ENCODE results near the gene NYAP1. TPM values are rescaled to one million over a fixed set of nuclear protein-coding genes. Genes with fewer than 3 reads are reported as not detected.
A peak's percentile ranks its signal among the peaks of the same experiment; 100 is the strongest.
"Not testable (repeated sequence)": the region's sequence is repeated elsewhere in the genome, so short reads cannot be mapped to it uniquely, and the experiment has no call there.

The NYAP1 gene
- total and polyA plus RNA-seq, 7 donors = 0.08 to 0.32 (median 0.15) TPM

DNA sequence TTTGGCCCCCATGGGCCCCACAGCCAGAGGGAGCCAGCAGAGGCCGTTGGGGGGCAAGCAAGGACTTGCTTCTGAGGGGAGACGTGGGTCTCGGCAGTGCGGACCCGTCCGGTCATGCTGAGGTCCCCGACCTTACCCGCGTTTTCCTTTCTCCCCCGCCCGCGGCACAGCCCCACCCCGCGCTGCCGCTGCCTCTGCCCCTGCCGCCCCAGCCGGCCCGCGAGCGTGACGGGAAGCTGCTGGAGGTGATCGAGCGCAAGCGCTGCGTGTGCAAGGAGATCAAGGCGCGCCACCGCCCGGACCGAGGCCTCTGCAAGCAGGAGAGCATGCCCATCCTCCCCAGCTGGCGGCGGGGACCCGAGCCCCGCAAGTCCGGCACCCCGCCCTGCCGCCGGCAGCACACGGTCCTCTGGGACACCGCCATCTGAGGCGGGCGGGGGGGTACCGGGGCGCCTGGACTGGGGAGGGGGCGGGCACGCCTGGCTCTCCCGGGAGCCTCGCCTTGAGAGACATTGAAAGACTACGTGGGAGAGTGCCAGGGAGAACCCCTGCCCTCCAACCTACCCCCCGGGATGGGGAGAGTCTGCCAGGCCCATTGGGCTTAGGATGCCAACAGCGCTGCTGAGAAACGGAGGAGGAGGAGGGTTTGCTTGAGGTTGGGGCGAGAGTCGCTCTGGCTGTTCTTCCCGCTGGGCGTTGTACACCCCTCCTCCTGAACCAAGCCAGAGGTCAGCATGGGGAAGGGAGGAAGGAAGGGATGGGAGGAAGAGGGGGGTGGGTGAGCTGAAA is 9.9 kb downstream of the NYAP1 start:
- ATAC-seq (peak in 3 of 4 donors; percentile 26 to 40 (median 27)), DNase-seq (peak in 1 of 2 donors; percentile 70)
- Histone ChIP-seq H3K4me3 (peak overlapping the region; percentile 53), H3K27ac (no peak overlapping the region), H3K4me1 (peaks cover 3% of the 10 kb centered on the region), H3K9me3 (no peaks in the 10 kb centered on the region), H3K36me3 (ENCODE audit: insufficient read depth in 1 of 2, low read depth in 1 of 2) (no peaks in the 10 kb centered on the region), H3K27me3 (ENCODE audit: insufficient read depth in 3 of 3, low read length in 2 of 3) (peaks cover 0 to 28% (median 7%) of the 10 kb centered on the region in 3 donors)
- intact Hi-C loops (cut with DNase I) = no loop called here
- 11 to 17% (median 11%) methylated on average over 43 to 56 of the region's 56 CpGs for WGBS, 3 donors
- TF ChIP-seq, protein P1, sequence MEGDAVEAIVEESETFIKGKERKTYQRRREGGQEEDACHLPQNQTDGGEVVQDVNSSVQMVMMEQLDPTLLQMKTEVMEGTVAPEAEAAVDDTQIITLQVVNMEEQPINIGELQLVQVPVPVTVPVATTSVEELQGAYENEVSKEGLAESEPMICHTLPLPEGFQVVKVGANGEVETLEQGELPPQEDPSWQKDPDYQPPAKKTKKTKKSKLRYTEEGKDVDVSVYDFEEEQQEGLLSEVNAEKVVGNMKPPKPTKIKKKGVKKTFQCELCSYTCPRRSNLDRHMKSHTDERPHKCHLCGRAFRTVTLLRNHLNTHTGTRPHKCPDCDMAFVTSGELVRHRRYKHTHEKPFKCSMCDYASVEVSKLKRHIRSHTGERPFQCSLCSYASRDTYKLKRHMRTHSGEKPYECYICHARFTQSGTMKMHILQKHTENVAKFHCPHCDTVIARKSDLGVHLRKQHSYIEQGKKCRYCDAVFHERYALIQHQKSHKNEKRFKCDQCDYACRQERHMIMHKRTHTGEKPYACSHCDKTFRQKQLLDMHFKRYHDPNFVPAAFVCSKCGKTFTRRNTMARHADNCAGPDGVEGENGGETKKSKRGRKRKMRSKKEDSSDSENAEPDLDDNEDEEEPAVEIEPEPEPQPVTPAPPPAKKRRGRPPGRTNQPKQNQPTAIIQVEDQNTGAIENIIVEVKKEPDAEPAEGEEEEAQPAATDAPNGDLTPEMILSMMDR (IDR thresholded peaks at IDR 0.05) = no peak

DNA sequence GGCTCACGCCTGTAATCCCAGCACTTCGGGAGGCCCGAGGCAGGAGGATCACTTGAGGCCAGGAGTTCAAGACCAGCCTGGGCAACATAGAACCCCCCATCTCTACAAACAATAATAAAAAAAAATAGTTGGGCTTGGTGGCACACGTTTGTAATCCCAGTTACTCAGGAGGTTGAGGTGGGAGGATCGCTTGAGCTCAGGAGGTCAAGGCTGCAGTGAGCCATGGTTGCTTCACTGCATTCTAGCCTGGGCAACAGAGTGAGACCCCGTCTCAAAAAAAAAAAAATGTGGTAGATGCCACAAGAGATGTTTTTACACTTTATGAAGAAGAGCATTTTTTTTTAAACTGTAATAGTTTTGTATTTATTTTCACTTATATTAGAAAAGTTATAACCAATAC is 12.8 kb downstream of the NYAP1 start:
- 80 to 87% (median 82%) methylated on average over 6 of the region's 6 CpGs for WGBS, 3 donors
- intact Hi-C loops (cut with DNase I) = no loop called here

DNA sequence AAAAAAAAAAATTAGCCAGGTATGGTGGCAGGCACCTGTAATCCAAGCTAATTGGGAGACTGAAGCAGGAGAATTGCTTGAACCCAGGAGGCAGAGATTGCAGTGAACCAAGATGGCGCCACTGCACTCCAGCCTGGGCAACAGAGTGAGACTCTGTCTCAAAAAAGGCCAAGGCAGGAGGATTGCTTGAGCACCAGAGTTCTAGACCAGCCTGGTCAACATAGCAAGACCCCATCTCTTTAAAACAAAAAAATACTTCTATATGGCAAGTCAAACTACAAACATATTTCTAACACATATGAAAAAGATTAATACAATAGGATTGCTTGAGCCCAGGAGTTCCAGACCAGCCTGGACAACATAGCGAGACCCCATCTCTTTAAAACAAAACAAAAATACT is 17.0 kb downstream of the NYAP1 start:
- H3K36me3 ChIP-seq (ENCODE audit: insufficient read depth in 1 of 2, low read depth in 1 of 2); H3K27me3 ChIP-seq (ENCODE audit: insufficient read depth in 3 of 3, low read length in 2 of 3); DNase-seq; H3K27ac ChIP-seq; H3K4me3 ChIP-seq; intact Hi-C loops (cut with DNase I); H3K9me3 ChIP-seq; H3K4me1 ChIP-seq; ATAC-seq: not testable (repeated sequence)
- WGBS, 3 donors = 82 to 96% (median 90%) methylated on average over 2 of the region's 2 CpGs

More for the DNA sequence above, 12.8 kb downstream of the NYAP1 start:
- no peak overlapping the region for H3K27ac ChIP-seq
- peaks cover 3% of the 10 kb centered on the region for H3K4me1 ChIP-seq
- no peak overlapping the region for H3K4me3 ChIP-seq
- TF ChIP-seq, protein P1 (IDR thresholded peaks at IDR 0.05) = no peak
- H3K9me3 ChIP-seq = no peaks in the 10 kb centered on the region
- ATAC-seq (no peak), DNase-seq (peak in 1 of 2 donors; percentile 13)
- peaks cover 0 to 28% (median 5%) of the 10 kb centered on the region in 3 donors for H3K27me3 ChIP-seq (ENCODE audit: insufficient read depth in 3 of 3, low read length in 2 of 3)
- no peaks in the 10 kb centered on the region for H3K36me3 ChIP-seq (ENCODE audit: insufficient read depth in 1 of 2, low read depth in 1 of 2)

DNA sequence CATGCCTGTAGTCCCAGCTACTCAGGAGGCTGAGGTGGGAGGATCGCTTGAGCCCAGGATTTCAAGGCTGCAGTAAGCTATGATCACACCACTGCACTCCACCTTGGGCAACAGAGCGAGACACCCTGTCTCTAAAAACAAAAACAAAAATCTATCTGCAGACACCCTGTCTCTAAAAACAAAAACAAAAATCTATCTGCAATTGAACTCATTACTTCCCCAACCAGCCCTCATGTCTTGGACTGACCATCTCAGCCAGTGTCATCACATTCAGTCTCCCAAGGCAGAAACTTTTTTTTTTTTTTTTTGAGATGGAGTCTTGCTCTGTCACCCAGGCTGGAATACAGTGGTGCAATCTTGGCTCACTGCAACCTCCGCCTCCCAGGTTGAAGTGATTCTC is 20.3 kb downstream of the NYAP1 start:
- H3K9me3 ChIP-seq; ATAC-seq; H3K27ac ChIP-seq; H3K36me3 ChIP-seq (ENCODE audit: insufficient read depth in 1 of 2, low read depth in 1 of 2); intact Hi-C loops (cut with DNase I); H3K4me3 ChIP-seq; H3K27me3 ChIP-seq (ENCODE audit: insufficient read depth in 3 of 3, low read length in 2 of 3); H3K4me1 ChIP-seq; DNase-seq: not testable (repeated sequence)
- 95 to 97% (median 95%) methylated on average over 3 of the region's 3 CpGs for WGBS, 3 donors

DNA sequence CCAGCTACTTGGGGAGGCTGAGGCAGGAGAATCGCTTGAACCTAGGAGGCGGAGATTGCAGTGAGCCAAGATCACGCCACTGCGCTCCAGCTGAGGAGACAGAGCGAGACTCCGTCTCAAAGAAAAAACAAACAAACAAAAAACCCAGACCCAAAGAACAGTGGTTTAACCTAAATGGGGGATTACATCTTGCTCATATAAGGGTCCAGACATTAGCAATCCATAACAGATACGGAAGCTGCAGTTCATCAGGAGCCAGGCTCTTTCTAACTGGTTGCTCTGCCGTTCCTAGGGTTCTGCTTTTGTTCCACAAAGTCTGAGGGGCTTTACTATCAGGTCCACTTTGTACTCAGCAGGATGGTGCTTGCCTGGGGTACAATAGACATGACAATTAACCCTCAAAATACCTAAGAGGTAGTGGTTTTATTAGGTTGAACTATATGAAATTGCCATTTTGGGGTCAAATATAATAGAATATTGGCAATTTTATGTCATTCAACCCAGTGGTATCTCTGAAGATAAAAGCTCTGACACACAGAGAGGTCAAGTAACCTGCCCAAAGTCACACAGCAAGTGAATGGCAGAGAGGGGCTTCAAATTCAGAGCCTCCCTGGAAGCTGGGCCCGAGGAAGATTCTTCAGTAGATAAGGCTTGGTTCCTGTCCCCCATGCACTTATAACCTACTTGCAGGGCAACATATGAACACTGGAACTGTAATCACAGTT is 21.3 kb downstream of the NYAP1 start:
- H3K4me1 ChIP-seq = no peaks in the 10 kb centered on the region
- no peak overlapping the region for H3K27ac ChIP-seq
- H3K4me3 ChIP-seq = no peak overlapping the region
- H3K27me3 ChIP-seq (ENCODE audit: insufficient read depth in 3 of 3, low read length in 2 of 3) = peaks cover 0 to 9% (median 4%) of the 10 kb centered on the region in 3 donors
- no peak for DNase-seq
- intact Hi-C loops (cut with DNase I) = no loop called here
- no peaks in the 10 kb centered on the region for H3K36me3 ChIP-seq (ENCODE audit: insufficient read depth in 1 of 2, low read depth in 1 of 2)
- H3K9me3 ChIP-seq = no peaks in the 10 kb centered on the region
- ATAC-seq = no peak
- TF ChIP-seq, protein P1 (IDR thresholded peaks at IDR 0.05) = no peak
- WGBS, 3 donors = 88 to 92% (median 92%) methylated on average over 9 of the region's 9 CpGs
